Activated CD4-positive, alpha-beta T cell treated with anti-CD3 and anti-CD28 coated beads, Interleukin-2, amount 50 U/mL, for 4 hours (primary cell): Measurements from ENCODE around the gene ANXA11.
"Not testable (repeated sequence)": the region's sequence is repeated elsewhere in the genome, so short reads cannot be mapped to it uniquely, and the experiment has no call there.

ENCODE experiments used
- DNase-seq, 2 experiments: peaks; one replicate each; pipeline ENCODE4 v3.0.0-alpha.2; 2020

Gene ANXA11

GRCh38 chr10:80165173-80165572 lies 40.2 kb downstream of the ANXA11 start:
- no peak for DNase-seq

GRCh38 chr10:80164596-80164995 lies 40.7 kb downstream of the ANXA11 start:
- no peak for DNase-seq

GRCh38 chr10:80163741-80164341 lies 41.5 kb downstream of the ANXA11 start:
- no peak for DNase-seq

- DNase-seq, result no peak
These were observed 43.8 kb downstream of the ANXA11 start for GRCh38 chr10:80161321-80162083.

GRCh38 chr10:80160361-80161320 lies 44.7 kb downstream of the ANXA11 start:
- DNase-seq, result no peak

- DNase-seq, result no peak
These were observed 46.0 kb downstream of the ANXA11 start for GRCh38 chr10:80159166-80159873.

GRCh38 chr10:80158598-80159127 lies 46.7 kb downstream of the ANXA11 start:
- DNase-seq, result no peak

GRCh38 chr10:80158126-80158525 lies 47.2 kb downstream of the ANXA11 start:
- no peak for DNase-seq

GRCh38 chr10:80157561-80157960 lies 47.8 kb downstream of the ANXA11 start:
- no peak for DNase-seq

GRCh38 chr10:80156216-80156615 lies 49.1 kb downstream of the ANXA11 start:
- DNase-seq, result no peak

GRCh38 chr10:80155696-80156215 lies 49.6 kb downstream of the ANXA11 start:
- no peak for DNase-seq

GRCh38 chr10:80154978-80155695 lies 50.2 kb downstream of the ANXA11 start:
- no peak for DNase-seq

- DNase-seq, result no peak
These were observed 50.7 kb downstream of the ANXA11 start for GRCh38 chr10:80154626-80154977.

GRCh38 chr10:80153460-80153859 lies 51.9 kb downstream of the ANXA11 start:
- no peak for DNase-seq

GRCh38 chr10:80152820-80153219 lies 52.5 kb downstream of the ANXA11 start:
- DNase-seq, result no peak

- DNase-seq, result no peak
These were observed 55.2 kb downstream of the ANXA11 start for GRCh38 chr10:80150172-80150571.

GRCh38 chr10:80149123-80149522 lies 56.2 kb downstream of the ANXA11 start:
- DNase-seq, result no peak

- DNase-seq, result no peak
These were observed 57.1 kb downstream of the ANXA11 start for GRCh38 chr10:80148166-80148805.

GRCh38 chr10:80146918-80147317 lies 58.4 kb downstream of the ANXA11 start:
- no peak for DNase-seq

GRCh38 chr10:80145406-80146308 lies 59.7 kb downstream of the ANXA11 start:
- DNase-seq, result not testable (repeated sequence)
